Measurements from ENCODE around the gene CNGA1.
"Not testable (repeated sequence)": the region's sequence is repeated elsewhere in the genome, so short reads cannot be mapped to it uniquely, and the experiment has no call there.

The CNGA1 gene

GRCh38 chr4:47996021-47996420 is 20.5 kb downstream of the CNGA1 start:
- Histone ChIP-seq H3K4me3 (ENCODE audit: low read depth in 1 of 2, low read length in 2 of 2) (no peak overlapping the region), H3K4me1 (ENCODE audit: insufficient read depth, low read length) (no peaks in the 10 kb centered on the region), H3K9ac (ENCODE audit: low read depth, low read length) (no peak overlapping the region), H3K4me2 (ENCODE audit: insufficient read depth, low read length) (no peak overlapping the region), H3K27me3 (ENCODE audit: insufficient read depth, low read length, poor library complexity) (no peaks in the 10 kb centered on the region), H3K79me2 (ENCODE audit: insufficient read depth, low read length) (no peaks in the 10 kb centered on the region), H2AFZ (ENCODE audit: low read depth, low read length) (no peak overlapping the region), H3K27ac (ENCODE audit: low read length) (no peak overlapping the region), H3K9me3 (ENCODE audit: insufficient read depth, low read length, severe bottlenecking) (peaks cover 5% of the 10 kb centered on the region), H4K20me1 (ENCODE audit: insufficient read depth, low read length) (no peaks in the 10 kb centered on the region), H3K36me3 (ENCODE audit: insufficient read depth, low read length) (no peaks in the 10 kb centered on the region)
- DNase-seq (no peak), ATAC-seq (ENCODE audit: insufficient read depth, low read depth) (no peak)
- no peak for TF ChIP-seq CTCF (IDR thresholded peaks at IDR 0.05; ENCODE audit: borderline replicate concordance, extremely low read depth, low read length, poor library complexity, severe bottlenecking)
- no peak for TF ChIP-seq EZH2 (IDR thresholded peaks at IDR 0.05; ENCODE audit: borderline replicate concordance, low read depth, low read length, severe bottlenecking)

GRCh38 chr4:47992475-47992874 is 24.0 kb downstream of the CNGA1 start:
- not testable (repeated sequence) for ATAC-seq (ENCODE audit: insufficient read depth, low read depth); H3K27ac ChIP-seq (ENCODE audit: low read length); H3K4me3 ChIP-seq (ENCODE audit: low read depth in 1 of 2, low read length in 2 of 2); H3K4me1 ChIP-seq (ENCODE audit: insufficient read depth, low read length); H3K4me2 ChIP-seq (ENCODE audit: insufficient read depth, low read length); H3K9me3 ChIP-seq (ENCODE audit: insufficient read depth, low read length, severe bottlenecking); H3K79me2 ChIP-seq (ENCODE audit: insufficient read depth, low read length); H3K27me3 ChIP-seq (ENCODE audit: insufficient read depth, low read length, poor library complexity); H3K9ac ChIP-seq (ENCODE audit: low read depth, low read length); H2AFZ ChIP-seq (ENCODE audit: low read depth, low read length); DNase-seq; H3K36me3 ChIP-seq (ENCODE audit: insufficient read depth, low read length); H4K20me1 ChIP-seq (ENCODE audit: insufficient read depth, low read length)

- H3K4me2 ChIP-seq (ENCODE audit: insufficient read depth, low read length), result no peak overlapping the region
- H3K4me1 ChIP-seq (ENCODE audit: insufficient read depth, low read length), result no peaks in the 10 kb centered on the region
- no peak overlapping the region for H3K9ac ChIP-seq (ENCODE audit: low read depth, low read length)
- ATAC-seq (ENCODE audit: insufficient read depth, low read depth), result no peak
- no peak overlapping the region for H3K27ac ChIP-seq (ENCODE audit: low read length)
- no peak overlapping the region for H2AFZ ChIP-seq (ENCODE audit: low read depth, low read length)
- TF ChIP-seq CTCF (IDR thresholded peaks at IDR 0.05; ENCODE audit: borderline replicate concordance, extremely low read depth, low read length, poor library complexity, severe bottlenecking), result no peak
- H3K27me3 ChIP-seq (ENCODE audit: insufficient read depth, low read length, poor library complexity), result no peaks in the 10 kb centered on the region
- H3K36me3 ChIP-seq (ENCODE audit: insufficient read depth, low read length), result no peaks in the 10 kb centered on the region
- H4K20me1 ChIP-seq (ENCODE audit: insufficient read depth, low read length), result no peaks in the 10 kb centered on the region
- DNase-seq, result no peak
- no peak overlapping the region for H3K4me3 ChIP-seq (ENCODE audit: low read depth in 1 of 2, low read length in 2 of 2)
- H3K9me3 ChIP-seq (ENCODE audit: insufficient read depth, low read length, severe bottlenecking), result no peaks in the 10 kb centered on the region
- no peaks in the 10 kb centered on the region for H3K79me2 ChIP-seq (ENCODE audit: insufficient read depth, low read length)
Observed at GRCh38 chr4:47990145-47990544, 26.3 kb downstream of the CNGA1 start.

GRCh38 chr4:47974566-47974965 is 41.9 kb downstream of the CNGA1 start:
- H3K4me1 ChIP-seq (ENCODE audit: insufficient read depth, low read length), result no peaks in the 10 kb centered on the region
- H3K27me3 ChIP-seq (ENCODE audit: insufficient read depth, low read length, poor library complexity), result no peaks in the 10 kb centered on the region
- ATAC-seq (ENCODE audit: insufficient read depth, low read depth) (no peak), DNase-seq (no peak)
- no peak overlapping the region for H3K4me3 ChIP-seq (ENCODE audit: low read depth in 1 of 2, low read length in 2 of 2)
- H2AFZ ChIP-seq (ENCODE audit: low read depth, low read length), result no peak overlapping the region
- H3K9me3 ChIP-seq (ENCODE audit: insufficient read depth, low read length, severe bottlenecking), result no peaks in the 10 kb centered on the region
- H4K20me1 ChIP-seq (ENCODE audit: insufficient read depth, low read length), result no peaks in the 10 kb centered on the region
- no peak overlapping the region for H3K4me2 ChIP-seq (ENCODE audit: insufficient read depth, low read length)
- no peaks in the 10 kb centered on the region for H3K79me2 ChIP-seq (ENCODE audit: insufficient read depth, low read length)
- H3K9ac ChIP-seq (ENCODE audit: low read depth, low read length), result no peak overlapping the region
- no peaks in the 10 kb centered on the region for H3K36me3 ChIP-seq (ENCODE audit: insufficient read depth, low read length)
- TF ChIP-seq CTCF (IDR thresholded peaks at IDR 0.05; ENCODE audit: borderline replicate concordance, extremely low read depth, low read length, poor library complexity, severe bottlenecking) (no peak), EZH2 (IDR thresholded peaks at IDR 0.05; ENCODE audit: borderline replicate concordance, low read depth, low read length, severe bottlenecking) (no peak)
- H3K27ac ChIP-seq (ENCODE audit: low read length), result no peak overlapping the region
